ENCODE data around the gene YAF2.
A peak's percentile ranks its signal among the peaks of the same experiment; 100 is the strongest.

Gene YAF2

GRCh38 chr12:42240131-42240750, 2.2 kb upstream of the YAF2 start:
- Histone ChIP-seq H3K4me3 (ENCODE audit: low read depth in 1 of 2, low read length in 2 of 2) (no peak overlapping the region), H3K4me1 (ENCODE audit: insufficient read depth, low read length) (peaks cover 30% of the 10 kb centered on the region), H2AFZ (ENCODE audit: low read depth, low read length) (no peak overlapping the region), H3K27me3 (ENCODE audit: insufficient read depth, low read length, poor library complexity) (no peaks in the 10 kb centered on the region), H3K9ac (ENCODE audit: low read depth, low read length) (no peak overlapping the region), H3K36me3 (ENCODE audit: insufficient read depth, low read length) (peaks cover 5% of the 10 kb centered on the region), H3K9me3 (ENCODE audit: insufficient read depth, low read length, severe bottlenecking) (no peaks in the 10 kb centered on the region), H3K79me2 (ENCODE audit: insufficient read depth, low read length) (peaks cover 32% of the 10 kb centered on the region), H3K4me2 (ENCODE audit: insufficient read depth, low read length) (no peak overlapping the region), H4K20me1 (ENCODE audit: insufficient read depth, low read length) (no peaks in the 10 kb centered on the region), H3K27ac (ENCODE audit: low read length) (no peak overlapping the region)
- ATAC-seq (ENCODE audit: insufficient read depth, low read depth) = no peak
- no peak for DNase-seq
- TF ChIP-seq CTCF (IDR thresholded peaks at IDR 0.05; ENCODE audit: borderline replicate concordance, extremely low read depth, low read length, poor library complexity, severe bottlenecking) = no peak

GRCh38 chr12:42237853-42238239, 202 bp downstream of the YAF2 start:
- H3K27ac ChIP-seq (ENCODE audit: low read length) = peak overlapping the region; percentile 79
- peak overlapping the region; percentile 92 for H3K9ac ChIP-seq (ENCODE audit: low read depth, low read length)
- H3K27me3 ChIP-seq (ENCODE audit: insufficient read depth, low read length, poor library complexity) = no peaks in the 10 kb centered on the region
- DNase-seq (no peak), ATAC-seq (ENCODE audit: insufficient read depth, low read depth) (peak; percentile 29; the same call in 2 of the 3 replicates)
- H3K79me2 ChIP-seq (ENCODE audit: insufficient read depth, low read length) = peaks cover 55% of the 10 kb centered on the region
- peaks cover 26% of the 10 kb centered on the region for H3K36me3 ChIP-seq (ENCODE audit: insufficient read depth, low read length)
- H2AFZ ChIP-seq (ENCODE audit: low read depth, low read length) = peak overlapping the region; percentile 91
- peaks cover 38% of the 10 kb centered on the region for H3K4me1 ChIP-seq (ENCODE audit: insufficient read depth, low read length)
- peak overlapping the region; percentile 37 to 84; a peak in 3 of 4 replicates for H3K4me3 ChIP-seq (ENCODE audit: low read depth in 1 of 2, low read length in 2 of 2)
- no peaks in the 10 kb centered on the region for H3K9me3 ChIP-seq (ENCODE audit: insufficient read depth, low read length, severe bottlenecking)
- TF ChIP-seq EZH2 (IDR thresholded peaks at IDR 0.05; ENCODE audit: borderline replicate concordance, low read depth, low read length, severe bottlenecking) (no peak), CTCF (IDR thresholded peaks at IDR 0.05; ENCODE audit: borderline replicate concordance, extremely low read depth, low read length, poor library complexity, severe bottlenecking) (no peak)
- peak overlapping the region; percentile 92 for H3K4me2 ChIP-seq (ENCODE audit: insufficient read depth, low read length)
- H4K20me1 ChIP-seq (ENCODE audit: insufficient read depth, low read length) = no peaks in the 10 kb centered on the region

- no peaks in the 10 kb centered on the region for H4K20me1 ChIP-seq (ENCODE audit: insufficient read depth, low read length)
- TF ChIP-seq EZH2 (IDR thresholded peaks at IDR 0.05; ENCODE audit: borderline replicate concordance, low read depth, low read length, severe bottlenecking) = no peak
- peak; percentile 60 for TF ChIP-seq CTCF (IDR thresholded peaks at IDR 0.05; ENCODE audit: borderline replicate concordance, extremely low read depth, low read length, poor library complexity, severe bottlenecking)
Measured at GRCh38 chr12:42237052-42237852, 796 bp downstream of the YAF2 start.

More at GRCh38 chr12:42237052-42237852, 796 bp downstream of the YAF2 start:
- H3K9me3 ChIP-seq (ENCODE audit: insufficient read depth, low read length, severe bottlenecking) = no peaks in the 10 kb centered on the region
- peak overlapping the region; percentile 92 for H3K9ac ChIP-seq (ENCODE audit: low read depth, low read length)
- DNase-seq (peak; percentile 68), ATAC-seq (ENCODE audit: insufficient read depth, low read depth) (peak; percentile 73)
- peak overlapping the region; percentile 45 to 84; a peak in 3 of 4 replicates for H3K4me3 ChIP-seq (ENCODE audit: low read depth in 1 of 2, low read length in 2 of 2)
- H3K79me2 ChIP-seq (ENCODE audit: insufficient read depth, low read length) = peaks cover 61% of the 10 kb centered on the region
- H3K27me3 ChIP-seq (ENCODE audit: insufficient read depth, low read length, poor library complexity) = no peaks in the 10 kb centered on the region
- peaks cover 27% of the 10 kb centered on the region for H3K36me3 ChIP-seq (ENCODE audit: insufficient read depth, low read length)
- H3K4me1 ChIP-seq (ENCODE audit: insufficient read depth, low read length) = peaks cover 41% of the 10 kb centered on the region
- H3K4me2 ChIP-seq (ENCODE audit: insufficient read depth, low read length) = peak overlapping the region; percentile 92
- H3K27ac ChIP-seq (ENCODE audit: low read length) = peak overlapping the region; percentile 63
- H2AFZ ChIP-seq (ENCODE audit: low read depth, low read length) = peak overlapping the region; percentile 91

All from DND-41 (cell line).